Endothelial cell of umbilical vein (primary cell): ENCODE data around the gene NDUFA6. TPM values are rescaled to one million over a fixed set of nuclear protein-coding genes. Genes with fewer than 3 reads are reported as not detected.
"Not testable (repeated sequence)": the region's sequence is repeated elsewhere in the genome, so short reads cannot be mapped to it uniquely, and the experiment has no call there.

Source experiments
- BruUV-seq: library from RNA; stranded (reverse); fragments of 400-500 nt; replicated peaks from 2 replicates; lab custom pipeline; 2021; lab: Mats Ljungman, UMichigan
- CTCF ChIA-PET: fragments of 300-600, 350-600 bp; sonication (Branson Sonifier 250); formaldehyde crosslinking; loops from one replicate; lab custom pipeline; 2021; ENCODE audit warnings: antibody characterized with exemption, inconsistent platforms; lab: Charles Lee
- POLR2A ChIA-PET: fragments of 300-600, 350-600 bp; sonication (Branson Sonifier 250); formaldehyde crosslinking; loops from one replicate; lab custom pipeline; 2021; ENCODE audit warnings: antibody characterized with exemption, inconsistent platforms; lab: Charles Lee
- DNase-seq: peaks from one replicate; pipeline ENCODE4 v3.0.0-alpha.2; 2011; ENCODE audit warnings: low read depth, low spot score
- FAIRE-seq: peaks from 2 replicates; lab custom pipeline; 2011; peaks lifted over from hg19 to GRCh38; lab: Jason Lieb, UNC
- H2AFZ ChIP-seq: 2 replicates; pipeline ENCODE4 v1.6.0; 2012; ENCODE audit warnings: low read depth, low read length, control low read depth, inconsistent platforms
- H3K27ac ChIP-seq: 2 replicates; pipeline ENCODE4 v1.5.1; 2011; ENCODE audit warnings: low read depth, mild to moderate bottlenecking, control low read depth, low read length, moderate library complexity; ENCODE audit not compliant: insufficient read depth
- H3K27me3 ChIP-seq, 2 experiments: 2 replicates each; pipeline versions ENCODE4 v1.6.0 to v1.6.1; 2011; ENCODE audit warnings: low read length in 2 of 2, mixed read lengths in 1 of 2; ENCODE audit not compliant: control insufficient read depth in 2 of 2, insufficient read depth in 2 of 2
- H3K36me3 ChIP-seq, 2 experiments: 2 replicates in 1 of 2; 3 replicates in 1 of 2; pipeline ENCODE4 v1.5.1; 2011; ENCODE audit warnings: low read length in 2 of 2, mild to moderate bottlenecking in 1 of 2, moderate library complexity in 1 of 2; ENCODE audit not compliant: control insufficient read depth in 2 of 2, insufficient read depth in 2 of 2; ENCODE audit errors: extremely low read depth in 1 of 2
- H3K4me1 ChIP-seq: 3 replicates; pipeline ENCODE4 v1.5.1; 2011; ENCODE audit warnings: mild to moderate bottlenecking, low read length; ENCODE audit not compliant: control insufficient read depth, insufficient read depth; ENCODE audit errors: extremely low read depth
- H3K4me2 ChIP-seq: 2 replicates; pipeline ENCODE4 v1.6.1; 2011; ENCODE audit warnings: low read length, control low read depth, mixed read lengths; ENCODE audit not compliant: insufficient read depth
- H3K4me3 ChIP-seq, 3 experiments: fragments of 200-600 bp in 1 of 3; sonication (generic), shearing (Covaris generic) in 1 of 3; replicated peaks in 1 of 3; 2 replicates each; pipeline ENCODE4 v1.5.1; 2011 to 2016; ENCODE audit warnings: control low read depth in 3 of 3, low read length in 3 of 3, mild to moderate bottlenecking in 2 of 3, inconsistent platforms in 1 of 3, low read depth in 1 of 3, moderate library complexity in 1 of 3; ENCODE audit not compliant: insufficient read depth in 1 of 3
- H3K79me2 ChIP-seq: 2 replicates; pipeline ENCODE4 v1.6.0; 2012; ENCODE audit warnings: low read length, inconsistent platforms; ENCODE audit not compliant: control insufficient read depth, insufficient read depth
- H3K9ac ChIP-seq: replicated peaks from 2 replicates; pipeline ENCODE3; 2011; ENCODE audit warnings: low read length, control low read depth; ENCODE audit not compliant: insufficient read depth; ENCODE audit errors: extremely low read depth
- H3K9me1 ChIP-seq: replicated peaks from 3 replicates; pipeline ENCODE4 v1.6.0; 2011; ENCODE audit warnings: mild to moderate bottlenecking, low read length; ENCODE audit not compliant: control insufficient read depth, insufficient read depth; ENCODE audit errors: extremely low read depth
- H3K9me3 ChIP-seq: replicated peaks from 2 replicates; pipeline ENCODE4 v1.5.1; 2012; ENCODE audit warnings: low read length, inconsistent platforms; ENCODE audit not compliant: control insufficient read depth, insufficient read depth
- H4K20me1 ChIP-seq: replicated peaks from 2 replicates; pipeline ENCODE3; 2011; ENCODE audit warnings: mild to moderate bottlenecking, low read length; ENCODE audit not compliant: control insufficient read depth, insufficient read depth; ENCODE audit errors: extremely low read depth
- dilution Hi-C: fragments of 300-500 bp; cut with MboI; formaldehyde crosslinking; loops from one replicate; pipeline ENCODE4 v1.15.0; 2019; ENCODE audit warnings: low sequenced_read_pairs; ENCODE audit not compliant: extremely low pct_ligation_motif_present
- intact Hi-C: fragments of 100-400 bp; cut with micrococcal nuclease; formaldehyde crosslinking; loops from one replicate; pipeline ENCODE4 v1.10.0; 2022
- polyA plus RNA-seq, 4 experiments: library from polyadenylated mRNA; depleted of rRNA in 3 of 4; stranded (reverse) in 3 of 4; unstranded in 1 of 4; fragments of >200 nt; gene quantifications; 2 replicates each; pipeline versions ENCODE4 v1.2.1 to v1.2.3, GENCODE V29; 2011 to 2012; ENCODE audit warnings: missing spikeins in 1 of 4
- total RNA-seq: library from RNA; stranded (reverse); gene quantifications from 2 replicates; pipeline ENCODE4 v1.2.3, GENCODE V29; 2021

The NDUFA6 gene
- total and polyA plus RNA-seq, 2 donors (not counting 3 experiments of a cell fraction or from before 2014, with no cell fraction given), result 66.1 to 95.7 TPM

GRCh38 chr22:42130182-42130581 lies 39.6 kb upstream of the NDUFA6 start:
- BruUV-seq, POLR2A ChIA-PET, H3K27ac ChIP-seq, FAIRE-seq, H3K4me3 ChIP-seq, H4K20me1 ChIP-seq, H3K79me2 ChIP-seq, CTCF ChIA-PET, H3K36me3 ChIP-seq, intact Hi-C loops, H3K9me3 ChIP-seq, H2AFZ ChIP-seq, dilution Hi-C loops, DNase-seq, H3K4me2 ChIP-seq, H3K9me1 ChIP-seq, H3K9ac ChIP-seq, H3K4me1 ChIP-seq, H3K27me3 ChIP-seq: not testable (repeated sequence)

GRCh38 chr22:42128776-42129694 lies 38.5 kb upstream of the NDUFA6 start:
- H3K4me3 ChIP-seq, H2AFZ ChIP-seq, H3K4me2 ChIP-seq, H3K9me3 ChIP-seq, H4K20me1 ChIP-seq, POLR2A ChIA-PET, FAIRE-seq, H3K9ac ChIP-seq, H3K36me3 ChIP-seq, intact Hi-C loops, H3K9me1 ChIP-seq, H3K27ac ChIP-seq, CTCF ChIA-PET, DNase-seq, BruUV-seq, H3K4me1 ChIP-seq, dilution Hi-C loops, H3K27me3 ChIP-seq, H3K79me2 ChIP-seq: not testable (repeated sequence)

GRCh38 chr22:42128007-42128406 lies 37.4 kb upstream of the NDUFA6 start:
- H3K4me2 ChIP-seq, H3K27me3 ChIP-seq, dilution Hi-C loops, H3K9me3 ChIP-seq, DNase-seq, H3K36me3 ChIP-seq, H3K79me2 ChIP-seq, FAIRE-seq, H3K4me3 ChIP-seq, BruUV-seq, H3K9ac ChIP-seq, H3K27ac ChIP-seq, CTCF ChIA-PET, POLR2A ChIA-PET, H3K9me1 ChIP-seq, H4K20me1 ChIP-seq, H2AFZ ChIP-seq, H3K4me1 ChIP-seq, intact Hi-C loops: not testable (repeated sequence)
